GM13977 (cell line): ENCODE data around the gene SLC13A5.

Experiments
- DNase-seq: peaks from one replicate; pipeline ENCODE4 v3.0.0; 2012; ENCODE audit warnings: low spot score
- in situ Hi-C: fragments of 300-500 bp; cut with MboI; formaldehyde crosslinking; loops from one replicate; pipeline ENCODE4 v1.12.0; 2022; ENCODE audit warnings: low sequenced_read_pairs, low pct_unique_long_range_greater_than_20kb, mixed read lengths, inconsistent platforms; ENCODE audit not compliant: unreplicated experiment
- TF ChIP-seq, protein P1 (sequence below): IDR thresholded peaks from 2 replicates; pipeline ENCODE4 v1.5.1; 2012; ENCODE audit warnings: mild to moderate bottlenecking, control low read depth; ENCODE audit not compliant: insufficient read depth; ENCODE audit errors: extremely low read depth, missing control alignments

Gene SLC13A5

DNA sequence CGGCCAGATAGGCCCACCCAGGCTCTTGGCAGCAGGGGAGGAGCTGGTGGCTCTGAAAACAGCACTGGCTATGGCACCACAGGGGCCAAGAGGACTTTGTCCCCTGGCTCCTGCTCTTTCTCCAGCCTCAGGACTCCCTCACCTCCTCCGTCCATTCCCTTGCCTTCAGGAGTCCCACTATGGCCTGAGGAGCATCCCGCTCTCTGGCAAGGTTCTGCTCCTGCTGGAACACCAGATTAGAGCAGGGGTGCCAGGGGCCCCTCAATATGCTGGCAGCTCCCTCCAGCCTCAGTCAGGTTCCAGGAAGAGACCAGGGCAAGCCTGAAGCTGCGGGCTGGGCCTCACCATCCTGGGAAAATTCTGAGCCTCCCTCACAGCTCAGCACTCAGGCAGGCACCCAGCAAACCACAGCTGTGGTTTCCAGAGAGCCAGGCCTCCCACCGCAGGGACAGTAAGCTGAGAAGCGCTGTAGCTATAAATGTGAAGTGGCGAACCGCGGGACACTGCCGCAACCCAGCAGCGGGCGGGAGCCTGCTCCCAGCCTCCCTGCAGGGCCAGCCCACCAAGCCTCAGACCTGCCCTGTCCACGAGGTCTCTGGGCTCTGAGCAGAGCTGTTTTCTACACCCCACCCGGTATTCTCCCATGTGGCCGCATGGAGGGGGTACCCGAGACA is 35.9 kb downstream of the SLC13A5 start:
- TF ChIP-seq, protein P1, sequence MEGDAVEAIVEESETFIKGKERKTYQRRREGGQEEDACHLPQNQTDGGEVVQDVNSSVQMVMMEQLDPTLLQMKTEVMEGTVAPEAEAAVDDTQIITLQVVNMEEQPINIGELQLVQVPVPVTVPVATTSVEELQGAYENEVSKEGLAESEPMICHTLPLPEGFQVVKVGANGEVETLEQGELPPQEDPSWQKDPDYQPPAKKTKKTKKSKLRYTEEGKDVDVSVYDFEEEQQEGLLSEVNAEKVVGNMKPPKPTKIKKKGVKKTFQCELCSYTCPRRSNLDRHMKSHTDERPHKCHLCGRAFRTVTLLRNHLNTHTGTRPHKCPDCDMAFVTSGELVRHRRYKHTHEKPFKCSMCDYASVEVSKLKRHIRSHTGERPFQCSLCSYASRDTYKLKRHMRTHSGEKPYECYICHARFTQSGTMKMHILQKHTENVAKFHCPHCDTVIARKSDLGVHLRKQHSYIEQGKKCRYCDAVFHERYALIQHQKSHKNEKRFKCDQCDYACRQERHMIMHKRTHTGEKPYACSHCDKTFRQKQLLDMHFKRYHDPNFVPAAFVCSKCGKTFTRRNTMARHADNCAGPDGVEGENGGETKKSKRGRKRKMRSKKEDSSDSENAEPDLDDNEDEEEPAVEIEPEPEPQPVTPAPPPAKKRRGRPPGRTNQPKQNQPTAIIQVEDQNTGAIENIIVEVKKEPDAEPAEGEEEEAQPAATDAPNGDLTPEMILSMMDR: no peak
- no peak for DNase-seq
- in situ Hi-C loops: no loop called here

GRCh38 chr17:6676802-6677157 is 36.4 kb downstream of the SLC13A5 start:
- TF ChIP-seq, protein P1: no peak
- DNase-seq: no peak
- in situ Hi-C loops: no loop called here

- in situ Hi-C loops: no loop called here
- no peak for DNase-seq
- TF ChIP-seq, protein P1: no peak
These were observed 37.9 kb downstream of the SLC13A5 start for GRCh38 chr17:6675201-6675825.

GRCh38 chr17:6674586-6674985 is 38.6 kb downstream of the SLC13A5 start:
- no peak for DNase-seq
- in situ Hi-C loops: loop anchor here (25.0 kb wide), 1 partner anchor 163 kb away; the partner anchor contains the start of gene TEKT1

DNA sequence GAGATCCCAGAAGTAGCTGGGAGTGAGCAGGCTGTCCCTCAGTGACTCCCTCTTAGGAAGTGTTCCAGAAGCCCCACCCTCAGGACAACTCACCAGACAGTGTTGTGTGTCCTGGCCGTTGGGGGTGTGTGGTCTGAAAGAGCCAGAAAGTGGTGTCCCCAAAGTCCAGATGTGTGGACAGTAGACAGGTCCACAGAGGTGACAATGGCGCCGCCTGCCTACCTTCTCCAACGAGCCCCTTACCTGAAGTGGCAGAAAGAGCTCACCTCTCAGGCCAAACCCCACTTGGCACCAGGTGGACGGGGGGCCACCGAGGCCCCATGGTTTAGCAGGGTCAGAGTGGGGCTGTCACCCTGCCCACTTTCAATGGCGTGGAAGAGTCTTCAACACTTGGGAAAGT is 41.7 kb downstream of the SLC13A5 start:
- no peak for DNase-seq
- in situ Hi-C loops: loop anchor here (25.0 kb wide), 1 partner anchor 166 kb away; the partner anchor contains the start of gene TEKT1
- TF ChIP-seq, protein P1: no peak

More at GRCh38 chr17:6674586-6674985, 38.6 kb downstream of the SLC13A5 start:
- TF ChIP-seq, protein P1: no peak

DNA sequence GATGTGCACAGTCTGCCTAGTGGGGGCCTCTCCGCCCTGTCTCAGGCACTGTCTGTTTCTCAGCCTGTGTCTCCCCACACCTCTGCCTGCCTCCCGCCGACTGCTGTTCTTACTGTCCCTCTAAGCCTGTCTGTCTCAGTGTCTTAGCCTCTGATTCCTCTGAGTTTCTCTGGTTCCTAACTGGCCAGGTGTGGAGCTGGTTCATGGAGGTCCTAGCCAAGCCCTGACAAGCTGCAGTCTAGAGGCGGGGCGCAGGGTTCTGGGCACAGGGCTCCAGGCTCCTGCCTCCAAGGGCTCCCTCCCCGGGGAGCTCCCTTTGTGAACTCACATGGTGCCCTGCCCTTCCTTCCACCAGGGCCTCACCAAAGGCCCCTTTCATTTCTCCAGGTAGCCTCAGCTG is 42.2 kb downstream of the SLC13A5 start:
- in situ Hi-C loops: loop anchor here (25.0 kb wide), 1 partner anchor 166 kb away; the partner anchor contains the start of gene TEKT1
- no peak for DNase-seq
- TF ChIP-seq, protein P1: no peak
